K562 (cell line): Measurements from ENCODE around the gene TBR1. TPM values are rescaled to one million over a fixed set of nuclear protein-coding genes. Genes with fewer than 3 reads are reported as not detected.

Experiments used
- ATAC-seq: fragments of 200-7000 bp; cut with Tn5 transposase; 3 replicates; pipeline ENCODE4 v1.9.1; 2020; ENCODE audit warnings: moderate library complexity
- BruUV-seq: library from RNA; stranded (reverse); fragments of 400-500 nt; replicated peaks from 2 replicates; lab custom pipeline; 2021; lab: Mats Ljungman, UMichigan
- CTCF ChIA-PET: fragments of 300-600 bp; formaldehyde crosslinking; extraction: SDS; loops from one replicate; lab custom pipeline; 2021; ENCODE audit warnings: low intra/inter-chr PET ratio; lab: Yijun Ruan, JAX
- POLR2A ChIA-PET: fragments of 300-600, 350-650 bp; sonication (Branson Sonifier 250); formaldehyde crosslinking; extraction: SDS; loops from one replicate; lab custom pipeline; 2021; ENCODE audit warnings: antibody characterized with exemption, inconsistent platforms; lab: Yijun Ruan, JAX
- DNase-seq, 4 experiments: peaks; one replicate each; pipeline versions ENCODE4 v3.0.0 to v3.0.0-alpha.2; 2011 to 2018; ENCODE audit warnings: low spot score in 3 of 4, mixed read lengths in 3 of 4; ENCODE audit errors: extremely low read depth in 1 of 4
- FAIRE-seq: peaks from 2 replicates; lab custom pipeline; 2011; peaks lifted over from hg19 to GRCh38; lab: Jason Lieb, UNC
- H2AFZ ChIP-seq: 2 replicates; pipeline ENCODE4 v1.6.0; 2011; ENCODE audit warnings: low read depth, low read length, control low read depth, inconsistent platforms
- H3K27ac ChIP-seq: fragments of 200-600 bp; 3 replicates; pipeline ENCODE4 v1.8.0; 2011; ENCODE audit warnings: low read depth, mild to moderate bottlenecking, control low read depth, inconsistent platforms, low read length, moderate library complexity, mixed read lengths; ENCODE audit errors: extremely low read depth
- H3K27me3 ChIP-seq, 2 experiments: fragments of 300-600 bp in 1 of 2; 2 replicates in 1 of 2; 3 replicates in 1 of 2; pipeline versions ENCODE4 v1.6.0 to v1.8.0; 2011; ENCODE audit warnings: inconsistent platforms in 2 of 2, low read length in 2 of 2, mild to moderate bottlenecking in 1 of 2, mixed read lengths in 1 of 2, moderate library complexity in 1 of 2; ENCODE audit not compliant: control insufficient read depth in 2 of 2, insufficient read depth in 2 of 2
- H3K36me3 ChIP-seq: fragments of 300-600 bp; 3 replicates; pipeline ENCODE4 v1.8.0; 2011; ENCODE audit warnings: mild to moderate bottlenecking, low read length, inconsistent platforms; ENCODE audit not compliant: control insufficient read depth, insufficient read depth
- H3K4me1 ChIP-seq, 2 experiments: fragments of 200-600 bp in 1 of 2; replicated peaks in 1 of 2; 2 replicates in 1 of 2; 3 replicates in 1 of 2; pipeline versions ENCODE4 v1.5.1 to v1.8.0; 2011; ENCODE audit warnings: inconsistent platforms in 2 of 2, low read length in 2 of 2, mild to moderate bottlenecking in 1 of 2, mixed read lengths in 1 of 2, moderate library complexity in 1 of 2; ENCODE audit not compliant: control insufficient read depth in 2 of 2, insufficient read depth in 2 of 2
- H3K4me2 ChIP-seq: 2 replicates; pipeline ENCODE4 v1.6.1; 2011; ENCODE audit warnings: low read length, control low read depth, inconsistent platforms, mixed read lengths; ENCODE audit not compliant: insufficient read depth
- H3K4me3 ChIP-seq: fragments of 200-600 bp; sonication (generic), shearing (Covaris generic); 2 replicates; pipeline ENCODE4 v1.5.1; 2016; ENCODE audit warnings: control low read depth, inconsistent platforms
- H3K79me2 ChIP-seq: fragments of 200-600 bp; 3 replicates; pipeline ENCODE4 v1.8.0; 2011; ENCODE audit warnings: low read length, inconsistent platforms; ENCODE audit not compliant: control insufficient read depth, insufficient read depth
- H3K9ac ChIP-seq, 2 experiments: 2 replicates each; pipeline versions ENCODE4 v1.6.0 to v1.6.1; 2011; ENCODE audit warnings: low read depth in 2 of 2, low read length in 2 of 2, control low read depth in 1 of 2, inconsistent platforms in 1 of 2, mild to moderate bottlenecking in 1 of 2, mixed read lengths in 1 of 2; ENCODE audit not compliant: insufficient read depth in 1 of 2
- H3K9me1 ChIP-seq: one replicate; pipeline ENCODE4 v1.6.0; 2011; ENCODE audit warnings: inconsistent platforms, mild to moderate bottlenecking, low read length, moderate library complexity; ENCODE audit not compliant: control insufficient read depth, insufficient read depth
- H3K9me3 ChIP-seq: replicated peaks from 2 replicates; pipeline ENCODE4 v1.5.1; 2011; ENCODE audit warnings: low read depth, low read length, inconsistent platforms; ENCODE audit not compliant: control insufficient read depth, insufficient read depth
- H4K20me1 ChIP-seq: replicated peaks from 2 replicates; pipeline ENCODE4 v1.6.1; 2011; ENCODE audit warnings: low read length, inconsistent platforms, mixed read lengths; ENCODE audit not compliant: control insufficient read depth, insufficient read depth
- DEAF1 ChIP-seq: fragments of 450-650 bp; formaldehyde crosslinking; IDR thresholded peaks from 2 replicates; pipeline ENCODE4 v1.4.0; 2020; ENCODE audit warnings: mild to moderate bottlenecking, moderate library complexity
- WGBS: fragments of 100-300 bp; shearing (Covaris generic); methylation state at CpG from one replicate; pipeline ENCODE4 v1.1.6; 2016; ENCODE audit warnings: low coverage, mixed read lengths; ENCODE audit not compliant: insufficient coverage; ENCODE audit errors: missing lambda C conversion rate; 5-methylcytosine and 5-hydroxymethylcytosine counted together
- in situ Hi-C: fragments of 300-500 bp; cut with MboI; formaldehyde crosslinking; loops from 4 replicates; pipeline ENCODE4 v1.15.0; 2018; ENCODE audit warnings: inconsistent platforms, mixed read lengths
- intact Hi-C: fragments of 100-400 bp; cut with micrococcal nuclease; formaldehyde crosslinking; loops from 2 replicates; pipeline ENCODE4 v1.14.2; 2022
- polyA plus RNA-seq, 8 experiments: library from polyadenylated mRNA; depleted of rRNA in 4 of 8; stranded (reverse) in 5 of 8; unstranded in 3 of 8; fragments of >200 nt; fragmentation: Nextera tagmentation in 2 of 8; fragmentation: Illumina TruSeq in 1 of 8; extraction: Ambion mirVana in 2 of 8; extraction: Trizol in 1 of 8; gene quantifications; 2 replicates each; pipeline versions ENCODE4 v1.2.1 to v1.2.3, GENCODE V29; 2011 to 2014; ENCODE audit warnings: inconsistent platforms in 1 of 8, missing spikeins in 1 of 8
- total RNA-seq, 7 experiments: library from RNA; depleted of rRNA in 6 of 7; stranded (reverse); fragments of >200 nt in 6 of 7; fragmentation: Illumina TruSeq in 2 of 7; extraction: Trizol in 2 of 7; gene quantifications; 2 replicates each; pipeline versions ENCODE4 v1.2.1 to v1.2.3, GENCODE V29; 2011 to 2021; ENCODE audit warnings: low replicate concordance in 1 of 7

The TBR1 gene
- total and polyA plus RNA-seq, 9 of the 15 experiments (the other 6 are each of a cell fraction or from before 2014, with no cell fraction given), result 0.01 to 0.09 TPM; not detected in 7

- no peaks in the 10 kb centered on the region for H3K9me3 ChIP-seq
- POLR2A ChIA-PET, result no interaction called here
These were observed 2.2 kb downstream of the TBR1 start for GRCh38 chr2:161418275-161418714.

More at GRCh38 chr2:161418275-161418714, 2.2 kb downstream of the TBR1 start:
- H3K36me3 ChIP-seq, result no peaks in the 10 kb centered on the region
- ATAC-seq, result no peak
- peak overlapping the region in 1 of 2 experiments; percentile 84; a peak in 2 of 4 replicates for H3K9ac ChIP-seq
- CTCF ChIA-PET, result no interaction called here
- H3K27ac ChIP-seq, result no peak overlapping the region
- WGBS, result 3% methylated on average over 14 of the region's 15 CpGs
- no peaks in the 10 kb centered on the region for H3K9me1 ChIP-seq
- H4K20me1 ChIP-seq, result no peaks in the 10 kb centered on the region
- FAIRE-seq, result no peak
- BruUV-seq, result no TSS peak
- in situ Hi-C loops, result no loop called here
- no peak overlapping the region; the same call in 1 of the 2 replicates for H3K4me2 ChIP-seq
- peaks cover 8 to 28% of the 10 kb centered on the region in 2 experiments; a peak in 4 of 5 replicates for H3K4me1 ChIP-seq
- DNase-seq, result no peak
- no peak overlapping the region for H3K4me3 ChIP-seq
- no peaks in the 10 kb centered on the region for H3K79me2 ChIP-seq
- intact Hi-C loops, result loop anchor here (5.0 kb wide), 1 partner anchor 111 kb away; the partner anchor contains the start of gene PSMD14
- H2AFZ ChIP-seq, result no peak overlapping the region
- H3K27me3 ChIP-seq, result peaks cover 60 to 66% of the 10 kb centered on the region in 2 experiments
- TF ChIP-seq DEAF1 (CRISPR knock-in tag), result no peak
